HG02571 (cell line): ENCODE data around the gene BCAS1.
A peak's percentile ranks its signal among the peaks of the same experiment; 100 is the strongest.
"Not testable (repeated sequence)": the region's sequence is repeated elsewhere in the genome, so short reads cannot be mapped to it uniquely, and the experiment has no call there.

ENCODE experiments used
- ATAC-seq: cut with Tn5 transposase; IDR thresholded peaks from one replicate; pipeline ENCODE4 v1.9.1; 2021; ENCODE audit warnings: mild to moderate bottlenecking, moderate library complexity; ENCODE audit not compliant: unreplicated experiment

Gene BCAS1

DNA sequence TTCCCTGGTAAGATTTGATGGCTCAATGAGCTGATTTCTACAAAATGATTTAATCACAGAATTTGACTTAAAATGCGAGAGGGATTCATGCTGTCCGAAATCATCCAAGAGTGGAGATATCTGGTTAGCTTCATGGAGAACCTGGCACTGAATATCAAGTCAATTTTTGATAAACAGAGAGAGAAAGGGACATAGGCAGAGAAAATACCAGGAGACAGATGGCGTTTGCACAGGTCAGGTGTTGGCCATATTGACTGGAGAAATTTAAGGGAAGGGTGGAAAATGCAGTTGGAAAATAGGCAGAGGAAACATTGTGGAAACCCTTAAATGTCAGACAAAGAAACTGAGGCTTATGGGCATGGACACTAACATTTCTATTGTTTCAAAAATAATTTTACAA is 47.0 kb downstream of the BCAS1 start:
- ATAC-seq = no peak

DNA sequence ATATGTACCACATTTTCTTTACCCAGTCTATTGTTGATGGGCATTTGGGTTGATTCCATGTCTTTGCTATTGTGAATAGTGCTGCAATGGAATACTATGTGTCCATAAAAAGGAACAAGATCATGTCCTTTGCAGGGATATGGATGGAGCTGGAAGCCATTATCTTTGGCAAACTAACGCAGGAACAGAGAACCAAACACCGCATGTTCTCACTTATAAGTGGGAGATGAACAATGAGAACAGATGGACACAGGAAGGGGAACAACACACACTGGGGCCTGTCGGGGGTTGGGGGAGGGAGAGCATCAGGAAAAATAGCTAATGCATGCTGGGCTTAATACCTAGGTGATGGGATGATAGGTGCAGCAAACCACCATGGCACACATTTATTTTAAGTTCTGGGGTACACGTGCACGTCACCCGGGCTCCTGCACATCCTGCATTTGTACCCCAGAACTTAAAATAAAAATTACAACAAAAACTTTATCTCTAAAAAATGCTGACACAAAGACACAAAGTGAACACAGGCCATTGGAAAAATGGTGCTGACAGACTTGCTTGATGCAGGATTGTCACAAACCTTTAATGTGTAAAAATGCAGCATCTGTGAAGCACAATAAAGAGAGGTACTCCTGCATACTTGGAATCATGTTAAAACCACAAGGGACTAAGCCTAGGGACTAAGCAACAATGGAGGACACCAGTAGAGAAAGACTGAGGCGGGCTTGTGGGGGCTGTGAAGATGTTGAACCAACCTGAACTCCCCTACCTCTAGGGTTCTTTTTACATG is 48.8 kb downstream of the BCAS1 start:
- ATAC-seq = no peak

DNA sequence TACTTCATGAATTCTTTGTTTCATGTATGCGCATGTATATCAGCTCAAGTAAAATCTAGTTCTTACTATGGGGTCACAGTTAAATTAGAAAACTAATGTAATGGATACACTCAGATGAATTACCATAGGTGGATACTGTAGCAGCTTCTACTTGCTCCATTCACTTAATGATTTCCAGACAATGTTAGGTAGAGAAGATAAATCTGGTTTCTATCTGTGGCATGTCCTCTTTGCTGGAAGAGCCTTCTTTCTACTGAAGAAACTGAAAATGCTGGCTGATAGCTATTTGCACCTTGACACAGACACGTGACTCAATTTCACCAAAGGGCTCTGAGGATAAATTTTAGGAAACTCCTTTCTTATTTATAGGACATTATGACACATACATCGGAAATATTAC is 49.5 kb downstream of the BCAS1 start:
- ATAC-seq = no peak

DNA sequence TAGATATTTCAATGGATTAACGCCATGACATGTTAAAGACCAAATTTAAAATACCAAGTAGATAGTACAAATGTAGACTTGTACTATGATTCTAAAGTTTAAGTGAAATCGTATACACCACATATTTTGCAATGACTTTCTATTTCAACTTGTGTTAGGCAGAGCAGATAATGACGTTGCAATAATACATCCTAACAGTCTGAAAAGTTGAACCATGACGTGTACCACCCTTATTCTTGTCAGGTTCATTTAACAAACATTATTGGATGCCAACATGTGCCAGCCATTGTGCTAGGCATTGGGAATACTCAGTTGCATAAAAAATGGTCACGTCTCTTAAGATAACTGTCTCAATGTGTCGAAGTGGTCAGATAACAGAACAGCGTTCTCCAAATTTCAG is 50.0 kb downstream of the BCAS1 start:
- no peak for ATAC-seq

DNA sequence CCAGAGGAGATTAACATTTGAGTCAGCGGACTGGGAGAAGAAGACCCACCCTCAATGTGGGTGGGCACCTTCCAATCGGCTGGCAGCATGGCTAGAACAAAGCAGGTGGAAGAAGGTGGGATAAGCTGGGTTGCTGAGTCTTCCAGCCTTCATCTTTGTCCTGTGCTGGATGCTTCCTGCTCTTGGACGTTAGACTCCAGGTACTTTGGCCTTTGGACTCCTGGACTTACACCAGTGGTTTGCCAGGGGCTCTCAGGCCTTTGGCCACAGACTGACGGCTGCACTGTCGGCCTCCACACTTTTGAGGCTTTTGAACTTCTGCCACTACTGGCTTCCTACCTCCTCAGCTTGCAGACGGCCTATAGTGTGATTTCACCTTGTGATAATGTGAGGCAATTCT is 50.8 kb downstream of the BCAS1 start:
- ATAC-seq = no peak

DNA sequence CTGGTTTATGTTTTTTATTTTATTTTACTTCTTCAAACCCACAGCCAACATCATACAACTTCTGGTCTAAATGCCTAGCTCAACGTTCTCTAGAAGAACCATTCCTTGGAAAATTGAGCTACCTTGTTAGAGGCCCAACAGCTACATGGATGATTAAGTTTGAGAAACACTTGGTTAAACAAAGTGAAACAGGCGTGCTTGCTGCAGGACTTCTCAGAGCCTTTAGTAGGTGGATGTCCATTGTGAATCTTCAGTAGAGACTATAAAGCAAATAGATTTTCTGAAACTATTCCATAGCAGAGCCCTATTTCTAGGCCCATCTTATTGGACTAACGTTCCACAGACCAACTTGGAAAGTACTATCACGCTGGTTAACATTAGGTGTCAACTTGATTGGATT is 51.3 kb downstream of the BCAS1 start:
- ATAC-seq = no peak

DNA sequence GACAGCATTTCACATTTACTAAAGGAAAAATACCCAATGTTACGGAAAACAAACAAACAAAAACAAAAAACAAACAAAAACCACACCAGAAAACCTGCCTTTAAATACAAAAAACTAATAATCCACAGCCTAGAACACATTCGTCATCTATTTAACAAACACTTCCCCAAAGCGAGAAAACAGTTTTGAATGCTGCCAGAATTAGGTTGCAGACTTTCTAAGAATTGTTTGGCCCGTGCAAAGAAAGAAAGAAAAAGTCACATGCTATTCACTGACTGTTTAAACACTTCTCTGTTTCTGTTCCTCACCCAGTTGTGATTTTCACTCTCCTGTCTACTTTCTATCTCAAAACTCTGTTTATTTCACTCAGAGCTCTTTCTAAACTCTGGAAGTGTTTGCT is 52.5 kb downstream of the BCAS1 start:
- ATAC-seq = peak; percentile 92

DNA sequence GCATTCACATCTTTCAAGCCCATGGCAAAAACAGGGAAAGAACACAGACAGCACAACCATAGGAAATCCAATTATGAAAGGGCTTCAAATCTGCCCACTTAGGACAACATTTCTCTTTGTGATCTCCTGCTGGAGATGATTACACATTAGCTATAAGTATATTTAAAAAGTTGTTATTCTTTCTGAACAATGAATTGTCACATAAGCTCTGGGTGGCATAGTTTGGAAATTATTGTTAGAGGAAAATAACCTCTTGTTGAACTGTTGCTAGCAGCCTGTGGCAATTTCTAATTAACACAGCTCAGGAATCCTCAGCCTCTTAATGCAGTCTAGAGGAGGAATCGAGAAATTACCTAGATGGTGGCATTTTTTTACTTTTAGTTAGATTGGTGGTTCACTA is 54.9 kb downstream of the BCAS1 start:
- no peak for ATAC-seq

DNA sequence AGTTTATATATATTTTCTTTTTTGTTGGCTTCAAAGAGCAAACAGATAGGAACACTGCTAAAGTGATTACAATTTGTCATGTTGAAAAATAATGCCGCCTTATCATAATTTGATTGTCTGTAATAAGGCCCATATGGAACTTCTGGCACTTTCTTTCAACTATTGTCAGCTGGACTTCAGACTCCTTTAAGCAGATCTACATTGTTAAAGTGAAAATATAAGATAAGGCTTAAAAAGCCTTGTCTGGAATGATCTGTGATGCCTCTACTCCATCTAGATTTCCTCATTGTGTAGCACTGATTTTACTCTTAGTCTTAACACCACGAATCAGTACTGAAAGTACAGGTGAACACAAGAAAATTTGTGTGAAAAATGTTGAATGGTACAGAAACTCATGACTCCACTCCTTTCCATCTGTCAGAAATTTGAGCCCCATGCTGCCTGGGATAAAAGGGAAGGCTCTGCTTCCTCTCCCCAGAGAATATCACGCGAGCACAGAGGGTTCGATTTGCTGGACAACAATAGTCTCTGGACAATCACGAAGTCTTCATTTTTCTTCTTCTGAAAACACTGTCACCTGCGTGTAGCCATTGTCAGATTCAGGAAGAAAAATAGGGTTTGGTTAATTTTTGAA is 56.0 kb downstream of the BCAS1 start:
- no peak for ATAC-seq

DNA sequence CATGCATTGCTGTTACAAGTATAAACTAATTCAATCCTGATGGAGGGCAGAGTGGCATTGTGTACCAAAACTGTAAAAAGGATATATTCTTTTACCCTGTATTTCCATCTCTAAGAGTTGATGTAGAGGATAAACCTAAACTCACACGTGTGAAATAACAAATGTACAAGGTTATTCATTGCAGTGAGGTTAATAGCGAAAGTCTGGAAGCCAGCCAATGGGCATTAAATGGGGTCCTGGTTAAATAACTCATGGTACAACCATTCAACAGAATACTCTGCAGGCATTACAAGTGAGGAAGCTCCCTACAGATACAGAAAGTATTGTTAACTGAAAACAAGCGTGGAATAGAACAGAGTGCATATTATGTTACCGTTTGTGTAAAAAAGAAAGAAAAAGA is 56.9 kb downstream of the BCAS1 start:
- ATAC-seq = no peak

DNA sequence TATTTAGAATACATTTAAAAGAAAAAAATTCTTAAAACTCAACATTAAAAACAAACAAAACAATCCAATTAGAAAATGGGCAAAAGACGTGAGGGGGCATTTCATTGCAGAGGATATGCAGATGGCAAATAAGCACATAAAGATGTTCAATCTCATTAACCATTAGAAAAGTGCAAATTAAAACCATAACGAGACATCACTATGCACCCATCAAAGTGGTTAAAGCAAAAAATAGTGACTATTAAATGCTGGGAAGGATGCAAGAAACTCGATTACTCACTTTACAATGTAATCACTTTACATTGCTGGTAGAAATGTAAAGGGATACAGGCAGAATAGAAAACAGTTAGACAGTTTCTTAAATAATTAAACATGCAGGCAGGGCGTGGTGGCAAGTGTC is 59.0 kb downstream of the BCAS1 start:
- no peak for ATAC-seq

DNA sequence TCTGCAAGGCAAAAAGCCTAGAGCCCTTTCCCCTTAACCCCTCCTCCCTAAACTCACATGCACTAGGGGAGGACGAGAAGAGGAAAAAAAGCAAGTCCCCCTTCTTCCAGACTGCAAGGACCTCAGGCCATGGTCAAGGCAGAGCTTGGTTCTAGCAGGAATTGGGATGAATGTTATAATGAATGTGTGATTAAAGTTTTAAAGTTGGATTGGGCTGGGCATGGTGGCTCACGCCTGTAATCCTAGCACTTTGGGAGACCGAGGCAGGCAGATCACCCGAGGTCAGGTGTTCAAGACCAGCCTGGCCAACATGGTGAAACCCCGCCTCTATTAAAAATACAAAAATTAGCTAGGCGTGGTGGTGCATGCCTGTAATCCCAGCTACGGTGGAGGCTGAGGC is 64.2 kb downstream of the BCAS1 start:
- ATAC-seq = not testable (repeated sequence)

DNA sequence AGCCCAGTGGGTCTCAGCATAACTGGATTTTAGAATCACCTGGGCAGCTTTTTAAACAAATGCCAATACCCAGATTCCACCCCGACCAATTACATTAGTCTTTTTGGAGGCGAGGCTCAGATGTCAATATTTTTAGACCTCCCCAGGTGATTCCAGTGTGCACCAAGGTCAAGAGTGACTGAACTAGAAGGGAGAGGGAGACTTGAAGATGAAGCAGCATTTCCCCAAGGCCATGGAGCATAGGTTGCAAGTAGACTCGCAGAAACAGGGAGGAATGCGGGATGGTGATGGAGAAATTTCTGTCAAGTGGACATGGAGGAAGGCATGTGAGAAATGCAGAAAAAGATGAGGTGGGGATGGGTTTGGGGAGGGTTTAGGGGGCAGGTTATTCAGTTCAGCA is 64.9 kb downstream of the BCAS1 start:
- no peak for ATAC-seq

DNA sequence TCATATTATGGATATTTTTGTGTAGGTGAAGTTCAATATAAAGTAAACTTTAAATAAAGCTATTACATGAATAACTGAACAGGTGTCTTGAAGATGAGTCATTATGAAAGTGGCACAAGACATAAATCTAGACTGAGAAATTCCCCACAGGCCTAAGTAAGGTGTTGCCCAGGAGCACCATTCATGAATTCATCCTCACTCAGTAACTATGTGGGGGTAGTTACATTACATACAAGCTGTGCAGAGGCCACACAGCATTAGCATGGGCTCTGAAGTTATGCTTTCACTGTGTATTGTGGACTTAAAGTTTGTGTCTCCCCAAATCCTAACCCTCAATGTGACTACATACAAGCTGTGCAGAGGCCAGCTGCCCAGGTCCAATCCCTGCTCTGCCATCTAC is 65.9 kb downstream of the BCAS1 start:
- peak; percentile 96 for ATAC-seq

DNA sequence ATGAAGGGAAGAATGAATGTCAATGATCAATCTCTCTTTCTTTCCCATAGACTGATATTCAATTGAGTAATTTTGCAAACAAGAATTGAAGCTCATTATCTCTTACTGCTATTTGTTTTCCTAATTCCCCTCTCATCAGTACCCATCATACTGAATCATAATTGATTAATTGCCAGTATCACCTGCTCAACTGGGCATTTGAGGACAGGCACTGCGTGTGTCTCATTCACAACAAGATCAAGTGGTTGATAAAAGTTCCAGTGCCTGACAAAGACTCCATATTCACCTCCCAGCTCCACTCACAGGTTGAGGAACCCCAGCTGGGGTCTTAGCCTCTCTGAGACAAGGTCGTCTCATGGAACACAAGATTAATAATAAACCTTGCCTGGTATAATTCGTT is 67.7 kb downstream of the BCAS1 start:
- ATAC-seq = no peak

DNA sequence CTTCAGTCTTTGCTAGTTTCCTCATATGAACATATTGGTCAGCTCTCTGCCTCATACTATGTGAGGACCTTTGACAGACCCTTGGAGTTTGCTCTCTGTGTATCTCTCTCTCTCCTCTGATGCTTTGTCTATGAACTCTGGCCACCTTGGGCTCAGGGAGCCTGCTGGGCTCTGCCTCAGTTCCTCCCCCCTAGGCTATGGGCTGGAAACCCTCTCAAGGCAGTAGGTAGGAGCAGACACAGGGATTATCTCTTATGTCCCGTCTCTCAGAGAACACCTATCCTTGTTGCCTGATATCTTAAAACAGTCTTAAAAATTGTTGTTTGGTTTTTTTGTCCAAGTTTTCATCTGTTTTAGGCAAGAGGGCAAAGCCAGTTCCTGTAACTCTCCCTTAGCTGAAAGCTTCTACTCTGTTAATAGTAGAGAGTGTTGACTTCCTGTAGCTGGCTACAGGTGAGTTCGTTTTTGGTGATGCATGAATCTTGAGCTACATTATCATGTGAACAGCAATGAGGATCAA is 68.3 kb downstream of the BCAS1 start:
- no peak for ATAC-seq

DNA sequence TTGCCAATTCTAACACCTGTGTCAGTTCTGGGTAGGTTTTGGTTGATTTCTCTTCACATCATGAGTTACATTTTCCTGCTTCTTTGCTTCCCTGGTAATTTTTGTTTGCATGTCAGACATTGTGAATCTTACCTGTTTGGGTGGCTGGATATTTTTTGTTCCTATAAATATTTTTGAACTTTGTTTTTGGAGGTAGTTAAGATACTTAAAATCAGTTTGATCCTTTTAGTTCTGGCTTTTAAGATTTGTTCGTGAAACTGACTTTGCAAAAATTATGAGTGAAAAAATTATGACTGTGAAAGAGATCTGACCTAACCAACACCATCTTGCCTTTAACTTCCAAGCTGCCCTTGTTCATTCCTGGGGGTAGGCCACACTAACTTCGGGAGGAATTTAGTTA is 69.5 kb downstream of the BCAS1 start:
- no peak for ATAC-seq

DNA sequence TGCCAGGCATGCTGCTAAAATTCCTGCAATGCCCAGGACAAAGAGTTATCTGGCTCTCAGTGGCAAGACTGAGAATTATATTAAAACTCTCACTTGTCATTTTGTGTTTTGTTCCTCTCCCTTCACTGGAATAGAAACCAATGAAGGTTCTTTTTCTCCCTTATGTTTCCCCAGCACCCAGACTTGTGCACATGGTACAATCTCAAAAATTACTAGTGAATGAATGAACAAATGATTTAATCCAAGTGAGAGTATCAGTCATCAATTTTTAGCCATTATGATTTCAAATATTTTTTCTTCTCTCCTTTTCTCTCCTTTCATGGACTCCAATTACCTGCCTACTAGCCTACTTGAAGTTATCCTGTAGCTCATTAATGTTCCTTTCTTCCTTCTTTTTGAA is 70.1 kb downstream of the BCAS1 start:
- no peak for ATAC-seq

DNA sequence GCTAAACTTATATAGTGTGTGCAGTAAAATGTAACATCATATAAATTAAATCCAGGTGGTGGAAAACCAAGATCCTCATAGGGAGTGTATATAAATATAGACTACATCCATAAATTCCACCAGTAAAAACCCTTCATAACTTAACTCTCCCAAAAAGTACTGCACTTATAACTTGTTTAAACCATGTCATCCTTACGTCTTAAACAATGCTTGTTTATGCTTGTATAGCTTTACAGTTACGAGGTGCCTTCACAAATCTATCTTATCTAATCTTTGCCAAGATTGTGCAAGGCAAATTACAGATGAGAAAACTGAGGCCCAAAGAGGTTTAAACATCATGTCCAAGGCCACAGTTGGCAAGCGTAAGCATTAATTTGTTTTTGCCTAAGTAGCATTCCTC is 71.3 kb downstream of the BCAS1 start:
- ATAC-seq = no peak

DNA sequence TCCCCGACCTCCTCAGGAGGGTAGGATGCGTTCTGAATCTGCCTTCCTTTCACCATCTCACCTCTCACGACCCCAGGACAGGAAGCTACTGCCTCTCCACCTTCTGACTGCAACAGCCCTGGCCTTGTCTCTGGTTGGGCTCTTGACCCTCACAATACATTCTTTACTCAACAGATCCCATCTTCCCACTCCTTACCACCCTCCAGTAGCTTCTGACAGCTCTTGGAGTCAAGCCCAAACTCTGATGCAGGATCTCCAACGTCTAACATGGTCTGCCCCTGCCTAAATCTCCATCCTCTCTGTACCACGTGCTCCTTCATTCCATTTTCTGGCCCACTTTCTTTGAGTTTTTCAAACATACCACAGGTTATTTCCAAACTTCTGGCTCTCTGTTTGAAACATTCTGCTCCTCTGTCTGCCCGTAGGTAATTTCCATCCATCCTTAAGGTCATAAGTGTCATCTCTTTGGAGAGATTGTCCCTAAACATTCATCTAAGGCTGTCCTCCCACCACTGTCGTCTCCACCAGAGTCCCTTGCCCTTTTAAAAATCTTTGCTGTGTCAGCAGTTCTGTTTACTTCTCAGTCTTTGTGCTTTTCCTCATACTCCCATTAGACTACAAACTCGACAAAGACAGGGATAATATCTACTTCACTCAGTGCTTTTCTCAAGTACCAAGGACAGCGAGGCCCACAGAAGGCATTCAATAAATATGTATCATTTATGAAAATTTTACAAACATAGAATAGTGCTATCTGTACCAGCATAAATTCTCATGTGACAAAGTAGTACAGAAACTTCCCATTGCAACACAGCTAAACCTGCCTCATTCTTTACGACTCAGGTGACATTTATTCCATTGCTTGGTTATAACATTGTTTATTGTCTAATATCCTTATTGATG is 73.6 kb downstream of the BCAS1 start:
- ATAC-seq = no peak

DNA sequence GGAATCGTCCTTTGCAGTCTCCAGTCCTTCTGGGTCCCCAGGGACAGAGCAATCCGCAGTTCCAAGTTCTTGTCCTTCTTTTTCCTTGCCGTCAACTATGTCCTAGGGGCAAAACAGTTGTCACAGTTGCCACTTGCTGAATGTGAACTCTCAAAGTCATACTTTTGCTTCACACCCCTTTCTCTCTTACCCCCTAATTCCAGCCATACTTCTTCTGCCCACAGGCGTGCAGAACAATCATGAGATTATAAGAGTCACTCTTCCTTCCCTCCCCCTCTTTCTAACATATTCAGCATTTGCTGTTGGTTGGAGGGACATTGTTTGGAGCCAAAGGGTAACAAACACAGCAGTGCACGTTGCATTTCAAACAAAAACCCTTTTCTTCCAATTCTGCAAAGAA is 74.4 kb downstream of the BCAS1 start:
- no peak for ATAC-seq

DNA sequence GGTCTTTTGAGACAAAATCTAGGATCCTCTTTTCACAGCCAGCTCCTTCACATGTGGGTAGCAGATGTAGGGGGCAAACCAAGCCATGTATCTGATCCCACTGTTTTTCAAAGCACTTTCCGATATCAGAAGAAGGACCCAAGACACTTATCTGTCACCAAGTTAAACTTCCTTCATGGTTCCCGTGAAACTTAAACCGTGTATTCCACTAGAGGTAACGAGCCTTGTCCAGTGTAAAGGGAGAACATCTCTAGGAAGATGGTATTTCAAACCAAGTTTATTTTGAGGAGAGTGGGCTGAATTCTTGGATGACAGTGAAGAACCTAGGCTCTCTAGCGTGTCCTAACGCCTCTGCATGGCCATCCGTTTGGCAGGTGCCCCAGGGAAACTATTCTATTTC is 76.3 kb downstream of the BCAS1 start:
- ATAC-seq = no peak
